ENCODE measurements around the gene NPC1.

DNA sequence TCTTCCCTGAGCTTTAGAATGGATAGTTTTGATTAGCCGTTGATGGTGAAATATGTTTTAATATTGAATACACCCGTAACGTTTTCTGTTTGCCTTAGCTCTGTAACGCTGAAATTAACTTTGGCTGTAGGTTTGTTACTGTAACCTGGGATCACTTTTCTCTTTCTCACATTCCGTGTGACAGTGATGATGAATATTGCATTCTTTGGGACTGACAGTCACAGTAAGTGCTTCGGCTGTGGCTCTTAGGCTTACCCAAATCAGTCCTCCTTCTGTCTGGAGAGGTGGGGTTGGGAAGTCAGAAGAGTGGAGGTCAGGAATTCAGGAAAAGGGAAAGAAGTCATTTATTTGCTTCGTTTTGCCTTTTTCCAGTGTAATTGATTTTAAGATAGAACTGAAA is 65.0 kb downstream of the NPC1 start:
- no peak for TF ChIP-seq EZH2phosphoT487 (IDR thresholded peaks at IDR 0.05; ENCODE audit: borderline replicate concordance, low read length)
- TF ChIP-seq CTCF (IDR thresholded peaks at IDR 0.05; ENCODE audit: low read depth, low read length, poor library complexity, severe bottlenecking) = no peak
